Mesothelial cell of epicardium (in vitro differentiated cells): ENCODE results near the gene PDE4B. TPM values are rescaled to one million over a fixed set of nuclear protein-coding genes. Genes with fewer than 3 reads are reported as not detected.

Experiments used
- DNase-seq, 2 experiments: peaks; one replicate each; pipeline ENCODE4 v3.0.0; 2021; ENCODE audit warnings: low spot score in 2 of 2; ENCODE audit not compliant: unreplicated experiment in 2 of 2
- H3K27ac Mint-ChIP-seq: 2 replicates; pipeline ENCODE4 v1.8.0; 2021; ENCODE audit warnings: mixed read lengths
- H3K27me3 Mint-ChIP-seq: 2 replicates; pipeline ENCODE4 v1.8.0; 2021; ENCODE audit warnings: low read depth, mixed read lengths
- H3K36me3 Mint-ChIP-seq: 2 replicates; pipeline ENCODE4 v1.8.0; 2021; ENCODE audit warnings: mixed read lengths
- H3K4me1 Mint-ChIP-seq: 2 replicates; pipeline ENCODE4 v1.8.0; 2021; ENCODE audit warnings: mixed read lengths
- H3K4me3 Mint-ChIP-seq: 2 replicates; pipeline ENCODE4 v1.8.0; 2021; ENCODE audit warnings: mild to moderate bottlenecking, moderate library complexity, mixed read lengths
- H3K9me3 Mint-ChIP-seq: 2 replicates; pipeline ENCODE4 v1.8.0; 2021; ENCODE audit warnings: mixed read lengths
- total RNA-seq: library from RNA; stranded (reverse); gene quantifications from 3 replicates; pipeline ENCODE4 v1.2.1, GENCODE V29; 2021
- TF ChIP-seq, protein P1 (sequence below): fragments of 200-600 bp; sonication (generic); IDR thresholded peaks from one replicate; pipeline ENCODE4 v1.5.0; 2021; ENCODE audit warnings: antibody characterized with exemption; ENCODE audit not compliant: unreplicated experiment

PDE4B gene
- total RNA-seq, 1 donor from 2014 or later, result 22.3 TPM

DNA sequence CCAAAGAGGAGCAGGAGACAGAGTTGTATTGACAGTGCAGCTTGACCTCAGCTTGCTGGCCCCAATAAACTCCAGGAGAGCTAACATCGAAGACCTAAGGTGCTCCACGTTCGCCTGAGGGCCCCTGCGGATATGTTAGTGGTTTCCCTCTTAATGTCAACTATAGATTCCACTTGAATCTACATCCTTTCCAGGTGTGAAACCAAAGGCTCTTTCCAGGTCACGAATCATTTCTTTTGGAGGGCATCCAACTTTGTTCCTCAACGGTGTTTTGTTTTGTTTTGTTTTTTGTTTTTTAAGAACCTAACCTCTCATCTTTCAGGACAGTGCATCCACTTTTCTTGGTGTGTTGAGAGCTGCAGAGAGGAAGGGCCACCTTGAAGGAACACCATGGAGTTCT lies 473.7 kb downstream of the PDE4B start:
- Mint-ChIP-seq H3K27me3 (no peaks in the 10 kb centered on the region), H3K9me3 (no peaks in the 10 kb centered on the region), H3K36me3 (no peaks in the 10 kb centered on the region), H3K27ac (peak overlapping the region; percentile 12), H3K4me1 (peaks cover 57% of the 10 kb centered on the region), H3K4me3 (no peak overlapping the region)
- TF ChIP-seq, protein P1, sequence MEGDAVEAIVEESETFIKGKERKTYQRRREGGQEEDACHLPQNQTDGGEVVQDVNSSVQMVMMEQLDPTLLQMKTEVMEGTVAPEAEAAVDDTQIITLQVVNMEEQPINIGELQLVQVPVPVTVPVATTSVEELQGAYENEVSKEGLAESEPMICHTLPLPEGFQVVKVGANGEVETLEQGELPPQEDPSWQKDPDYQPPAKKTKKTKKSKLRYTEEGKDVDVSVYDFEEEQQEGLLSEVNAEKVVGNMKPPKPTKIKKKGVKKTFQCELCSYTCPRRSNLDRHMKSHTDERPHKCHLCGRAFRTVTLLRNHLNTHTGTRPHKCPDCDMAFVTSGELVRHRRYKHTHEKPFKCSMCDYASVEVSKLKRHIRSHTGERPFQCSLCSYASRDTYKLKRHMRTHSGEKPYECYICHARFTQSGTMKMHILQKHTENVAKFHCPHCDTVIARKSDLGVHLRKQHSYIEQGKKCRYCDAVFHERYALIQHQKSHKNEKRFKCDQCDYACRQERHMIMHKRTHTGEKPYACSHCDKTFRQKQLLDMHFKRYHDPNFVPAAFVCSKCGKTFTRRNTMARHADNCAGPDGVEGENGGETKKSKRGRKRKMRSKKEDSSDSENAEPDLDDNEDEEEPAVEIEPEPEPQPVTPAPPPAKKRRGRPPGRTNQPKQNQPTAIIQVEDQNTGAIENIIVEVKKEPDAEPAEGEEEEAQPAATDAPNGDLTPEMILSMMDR, result no peak
- no peak for DNase-seq

DNA sequence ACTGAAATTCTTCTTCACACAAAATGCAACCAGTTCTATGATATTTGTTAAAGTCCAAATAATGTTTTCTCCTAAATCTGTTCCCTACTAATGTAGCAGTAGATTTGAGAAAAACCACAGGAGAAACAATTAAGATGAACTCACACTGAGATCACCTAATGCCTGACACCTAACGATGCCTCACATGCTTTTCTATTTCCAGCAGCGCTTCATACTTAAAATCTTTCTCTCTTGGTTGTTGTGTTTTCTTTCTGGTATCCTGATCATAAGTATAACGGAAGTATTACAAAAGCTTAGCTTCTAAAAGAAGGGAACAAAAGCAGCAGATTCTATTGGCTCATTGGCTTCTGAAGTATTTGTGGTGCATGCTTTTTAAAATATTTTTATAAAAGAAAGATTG lies 474.1 kb downstream of the PDE4B start:
- peak overlapping the region; percentile 12 for H3K27ac Mint-ChIP-seq
- TF ChIP-seq, protein P1, result no peak

DNA sequence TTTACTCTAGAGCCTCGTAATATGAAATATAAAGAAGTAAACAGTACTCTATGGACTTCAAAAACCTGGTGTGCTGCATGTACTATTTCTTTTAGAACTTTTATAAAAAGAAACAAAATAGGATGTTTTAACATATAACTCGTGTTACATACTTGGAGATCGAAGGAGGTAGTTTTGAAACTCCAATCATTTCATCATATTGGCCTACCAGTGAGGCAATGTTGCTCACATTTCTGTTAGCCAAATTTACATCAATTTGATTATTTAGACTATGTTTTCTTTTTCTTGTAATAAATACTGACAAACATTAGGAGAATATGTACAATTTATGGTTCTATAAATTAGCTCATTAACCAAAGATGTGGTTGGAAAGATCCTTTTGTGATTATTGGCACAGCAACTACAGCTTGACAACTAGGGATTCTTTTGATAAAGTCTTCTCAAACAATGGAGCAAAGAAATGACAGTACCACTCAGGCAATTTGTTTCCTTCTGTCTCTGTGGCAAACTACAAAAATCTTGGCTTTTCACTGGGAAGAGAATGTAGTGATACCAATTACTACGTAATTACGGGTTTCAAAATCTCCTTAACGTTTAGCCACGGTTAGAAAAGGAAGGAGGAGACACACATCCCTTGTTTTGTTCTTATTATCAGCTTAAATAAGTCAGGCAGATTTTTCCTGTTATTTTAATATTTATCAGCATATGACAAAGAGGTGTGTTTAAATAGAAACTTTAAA lies 474.7 kb downstream of the PDE4B start:
- no peaks in the 10 kb centered on the region for H3K9me3 Mint-ChIP-seq
- H3K36me3 Mint-ChIP-seq, result no peaks in the 10 kb centered on the region
- no peaks in the 10 kb centered on the region for H3K27me3 Mint-ChIP-seq
- H3K27ac Mint-ChIP-seq, result peak overlapping the region; percentile 86
- no peak for DNase-seq
- H3K4me3 Mint-ChIP-seq, result no peak overlapping the region
- TF ChIP-seq, protein P1, result no peak
- H3K4me1 Mint-ChIP-seq, result peaks cover 57% of the 10 kb centered on the region

More for the DNA sequence above, 474.1 kb downstream of the PDE4B start:
- Mint-ChIP-seq H3K4me1 (peaks cover 57% of the 10 kb centered on the region), H3K36me3 (no peaks in the 10 kb centered on the region), H3K4me3 (no peak overlapping the region), H3K9me3 (no peaks in the 10 kb centered on the region), H3K27me3 (no peaks in the 10 kb centered on the region)
- DNase-seq, result no peak

DNA sequence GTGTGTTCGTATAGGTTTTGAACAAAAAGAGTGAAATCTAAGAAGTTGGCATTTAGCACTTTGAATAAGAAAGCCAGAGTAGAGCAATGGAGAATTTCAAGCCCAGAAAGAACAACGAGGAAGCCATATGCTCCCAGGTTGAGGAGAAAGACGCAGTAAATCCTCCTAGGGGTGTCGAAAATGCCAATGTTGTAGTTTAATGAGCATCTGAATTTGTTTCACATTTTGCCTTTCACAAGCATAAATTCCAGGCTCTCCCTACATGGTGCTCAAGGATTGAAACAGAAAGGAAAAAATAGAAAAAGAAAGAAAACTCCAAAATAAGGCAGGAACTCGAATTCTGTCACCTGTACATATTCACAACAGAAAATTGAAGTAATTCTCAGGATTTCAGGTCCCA lies 476.5 kb downstream of the PDE4B start:
- H3K27ac Mint-ChIP-seq, result peak overlapping the region; percentile 86
- H3K9me3 Mint-ChIP-seq, result no peaks in the 10 kb centered on the region
- H3K36me3 Mint-ChIP-seq, result no peaks in the 10 kb centered on the region
- TF ChIP-seq, protein P1, result no peak
- no peaks in the 10 kb centered on the region for H3K27me3 Mint-ChIP-seq
- peaks cover 61% of the 10 kb centered on the region for H3K4me1 Mint-ChIP-seq
- DNase-seq, result no peak
- no peak overlapping the region for H3K4me3 Mint-ChIP-seq

GRCh38 chr1:66270119-66270812 lies 477.6 kb downstream of the PDE4B start:
- Mint-ChIP-seq H3K27ac (peak overlapping the region; percentile 96), H3K4me1 (peaks cover 65% of the 10 kb centered on the region), H3K27me3 (no peaks in the 10 kb centered on the region), H3K4me3 (no peak overlapping the region), H3K36me3 (no peaks in the 10 kb centered on the region), H3K9me3 (no peaks in the 10 kb centered on the region)
- DNase-seq, result no peak
- TF ChIP-seq, protein P1, result no peak
